Caco-2 (cell line): ENCODE data around the gene SYNGR3. TPM values are rescaled to one million over a fixed set of nuclear protein-coding genes. Genes with fewer than 3 reads are reported as not detected.

ENCODE experiments used
- BruUV-seq: library from RNA; stranded (reverse); fragments of 400-500 nt; replicated peaks from 2 replicates; lab custom pipeline; 2021; lab: Mats Ljungman, UMichigan
- CTCF ChIA-PET: fragments of 300-600 bp; sonication (Branson Sonifier 250); formaldehyde crosslinking; loops from one replicate; lab custom pipeline; 2022; ENCODE audit warnings: antibody characterized with exemption; lab: Charles Lee
- POLR2A ChIA-PET: fragments of 300-600 bp; sonication (Branson Sonifier 250); formaldehyde crosslinking; loops from one replicate; lab custom pipeline; 2022; ENCODE audit warnings: antibody characterized with exemption; lab: Charles Lee
- DNase-seq, 2 experiments: peaks; one replicate each; pipeline versions ENCODE4 v3.0.0 to v3.0.0-alpha.2; 2020 to 2022
- H3K27me3 ChIP-seq: replicated peaks from 2 replicates; pipeline ENCODE4 v1.6.0; 2011; ENCODE audit warnings: low read length; ENCODE audit not compliant: control insufficient read depth, insufficient read depth
- H3K36me3 ChIP-seq: 2 replicates; pipeline ENCODE4 v1.5.1; 2011; ENCODE audit warnings: low read length; ENCODE audit not compliant: control insufficient read depth, insufficient read depth
- H3K4me1 ChIP-seq: fragments of 250-450 bp; sonication (Bioruptor Pico); 2 replicates; pipeline ENCODE4 v1.5.1; 2020; ENCODE audit warnings: mild to moderate bottlenecking
- H3K4me3 ChIP-seq: 2 replicates; pipeline ENCODE4 v1.5.1; 2011; ENCODE audit warnings: low read depth, mild to moderate bottlenecking, control low read depth, low read length
- H3K9me3 ChIP-seq: fragments of 250-450 bp; sonication (Bioruptor Pico); 2 replicates; pipeline ENCODE4 v1.5.1; 2020; ENCODE audit warnings: mild to moderate bottlenecking, moderate library complexity
- H3K27ac Mint-ChIP-seq: one replicate; pipeline ENCODE4 v1.8.0; 2022; ENCODE audit warnings: mixed read lengths; ENCODE audit not compliant: unreplicated experiment
- H3K27me3 Mint-ChIP-seq: one replicate; pipeline ENCODE4 v1.8.0; 2022; ENCODE audit warnings: mixed read lengths; ENCODE audit not compliant: insufficient read depth, unreplicated experiment
- H3K36me3 Mint-ChIP-seq: one replicate; pipeline ENCODE4 v1.8.0; 2022; ENCODE audit warnings: mild to moderate bottlenecking, mixed read lengths; ENCODE audit not compliant: insufficient read depth, unreplicated experiment
- H3K4me1 Mint-ChIP-seq: one replicate; pipeline ENCODE4 v1.8.0; 2022; ENCODE audit warnings: low read depth, mixed read lengths; ENCODE audit not compliant: unreplicated experiment
- H3K4me3 Mint-ChIP-seq: one replicate; pipeline ENCODE4 v1.8.0; 2022; ENCODE audit warnings: mild to moderate bottlenecking, moderate library complexity, mixed read lengths; ENCODE audit not compliant: unreplicated experiment
- H3K9me3 Mint-ChIP-seq: one replicate; pipeline ENCODE4 v1.8.0; 2022; ENCODE audit warnings: mixed read lengths; ENCODE audit not compliant: unreplicated experiment
- CTCF ChIP-seq, 2 experiments: fragments of 200-600 bp in 1 of 2; IDR thresholded peaks; 1 replicate in 1 of 2; 2 replicates in 1 of 2; pipeline versions ENCODE4 v1.5.1 to v1.8.0; 2011 to 2022; ENCODE audit warnings: antibody characterized with exemption in 1 of 2, control low read depth in 1 of 2, inconsistent platforms in 1 of 2, low read depth in 1 of 2, low read length in 1 of 2, mild to moderate bottlenecking in 1 of 2, moderate library complexity in 1 of 2; ENCODE audit not compliant: insufficient read depth in 1 of 2, severe bottlenecking in 1 of 2, unreplicated experiment in 1 of 2
- intact Hi-C: fragments of 100-400 bp; cut with micrococcal nuclease; formaldehyde crosslinking; loops from one replicate; pipeline ENCODE4 v1.10.0; 2022; ENCODE audit not compliant: unreplicated experiment
- total RNA-seq: library from RNA; stranded (reverse); gene quantifications from 2 replicates; pipeline ENCODE4 v1.2.3, GENCODE V29; 2022

Gene SYNGR3
- total RNA-seq, 1 experiment from 2014 or later = 2.9 TPM

GRCh38 chr16:1974157-1975070 lies 15.4 kb upstream of the SYNGR3 start:
- ChIA-PET CTCF (no interaction called here), POLR2A (no interaction called here)
- no TSS peak for BruUV-seq

DNA sequence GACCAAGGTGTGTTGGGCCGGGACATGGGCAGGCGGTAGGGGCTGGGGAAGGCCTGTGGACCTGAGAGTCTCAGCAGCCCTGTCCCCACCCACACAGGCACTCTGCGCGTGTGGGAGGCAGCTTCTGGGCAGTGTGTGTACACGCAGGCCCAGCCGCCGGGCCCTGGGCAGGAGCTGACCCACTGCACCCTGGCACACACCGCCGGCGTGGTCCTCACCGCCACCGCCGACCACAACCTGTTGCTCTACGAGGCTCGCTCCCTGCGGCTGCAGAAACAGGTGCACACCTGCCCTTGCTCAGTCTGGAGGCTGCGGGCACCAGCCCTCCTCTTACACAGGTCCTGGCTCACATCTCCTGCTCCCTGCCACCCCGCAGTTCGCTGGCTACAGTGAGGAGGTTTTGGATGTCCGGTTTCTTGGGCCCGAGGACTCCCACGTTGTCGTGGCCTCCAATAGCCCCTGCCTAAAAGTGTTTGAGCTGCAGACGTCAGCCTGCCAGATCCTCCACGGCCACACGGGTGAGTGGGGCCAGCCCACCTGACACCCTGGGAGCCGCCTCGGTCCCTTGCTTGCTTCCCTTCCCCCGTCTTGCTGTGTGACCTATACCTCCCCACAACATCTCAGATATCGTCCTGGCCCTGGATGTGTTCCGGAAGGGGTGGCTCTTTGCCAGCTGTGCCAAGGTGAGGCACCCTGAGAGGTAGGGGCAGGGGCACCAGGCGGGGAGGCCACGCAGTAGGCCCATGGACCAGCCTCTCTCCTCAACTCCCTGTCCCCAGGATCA lies 14.1 kb upstream of the SYNGR3 start:
- BruUV-seq = no TSS peak
- intact Hi-C loops = no loop called here
- peaks cover 9% of the 10 kb centered on the region for H3K4me1 Mint-ChIP-seq
- H3K4me3 Mint-ChIP-seq = no peak overlapping the region
- no peaks in the 10 kb centered on the region for H3K27me3 Mint-ChIP-seq
- H3K4me1 ChIP-seq = no peaks in the 10 kb centered on the region
- H3K36me3 ChIP-seq = no peaks in the 10 kb centered on the region; the same call in 1 of the 2 replicates
- no peak overlapping the region for H3K27ac Mint-ChIP-seq
- no peak overlapping the region for H3K4me3 ChIP-seq
- no peaks in the 10 kb centered on the region for H3K9me3 ChIP-seq
- TF ChIP-seq CTCF (IDR thresholded peaks at IDR 0.05; ENCODE audit: insufficient read depth in 1 of 2, low read depth in 1 of 2, low read length in 1 of 2, severe bottlenecking in 1 of 2, unreplicated experiment in 1 of 2) = no peak
- DNase-seq = no peak
- H3K9me3 Mint-ChIP-seq = no peaks in the 10 kb centered on the region
- H3K27me3 ChIP-seq = no peaks in the 10 kb centered on the region
- ChIA-PET CTCF (no interaction called here), POLR2A (no interaction called here)
- H3K36me3 Mint-ChIP-seq = peaks cover 30% of the 10 kb centered on the region

More at GRCh38 chr16:1974157-1975070, 15.4 kb upstream of the SYNGR3 start:
- Mint-ChIP-seq H3K27me3 (no peaks in the 10 kb centered on the region), H3K4me3 (no peak overlapping the region), H3K9me3 (no peaks in the 10 kb centered on the region), H3K4me1 (peaks cover 9% of the 10 kb centered on the region), H3K27ac (no peak overlapping the region), H3K36me3 (peaks cover 26% of the 10 kb centered on the region)
- Histone ChIP-seq H3K4me3 (no peak overlapping the region), H3K9me3 (no peaks in the 10 kb centered on the region), H3K36me3 (no peaks in the 10 kb centered on the region; the same call in 1 of the 2 replicates), H3K4me1 (no peaks in the 10 kb centered on the region), H3K27me3 (no peaks in the 10 kb centered on the region)
- DNase-seq = no peak
- TF ChIP-seq CTCF (IDR thresholded peaks at IDR 0.05; ENCODE audit: insufficient read depth in 1 of 2, low read depth in 1 of 2, low read length in 1 of 2, severe bottlenecking in 1 of 2, unreplicated experiment in 1 of 2) = no peak
- intact Hi-C loops = no loop called here

DNA sequence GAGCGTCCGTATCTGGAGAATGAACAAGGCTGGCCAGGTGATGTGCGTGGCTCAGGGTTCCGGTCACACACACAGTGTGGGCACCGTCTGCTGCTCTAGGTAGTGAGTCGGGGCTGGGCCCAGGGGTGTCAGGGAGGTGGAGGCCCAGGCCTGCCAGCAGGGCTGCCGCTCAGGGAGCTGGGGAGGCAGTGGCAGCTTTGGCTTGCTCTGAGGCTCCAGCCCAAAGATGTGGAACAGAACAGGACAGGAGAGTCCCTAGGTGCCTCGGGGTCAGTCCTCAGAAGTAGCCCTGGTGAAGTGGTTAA lies 13.6 kb upstream of the SYNGR3 start:
- BruUV-seq = no TSS peak
- Mint-ChIP-seq H3K36me3 (peaks cover 34% of the 10 kb centered on the region), H3K27me3 (no peaks in the 10 kb centered on the region), H3K9me3 (no peaks in the 10 kb centered on the region), H3K4me1 (peaks cover 9% of the 10 kb centered on the region), H3K27ac (no peak overlapping the region), H3K4me3 (no peak overlapping the region)
- TF ChIP-seq CTCF (IDR thresholded peaks at IDR 0.05; ENCODE audit: insufficient read depth in 1 of 2, low read depth in 1 of 2, low read length in 1 of 2, severe bottlenecking in 1 of 2, unreplicated experiment in 1 of 2) = no peak
- CTCF ChIA-PET = no interaction called here
- no peaks in the 10 kb centered on the region for H3K9me3 ChIP-seq
- DNase-seq = no peak
- intact Hi-C loops = no loop called here
- no peak overlapping the region for H3K4me3 ChIP-seq
- no peaks in the 10 kb centered on the region; the same call in 1 of the 2 replicates for H3K36me3 ChIP-seq
- H3K4me1 ChIP-seq = no peaks in the 10 kb centered on the region
- POLR2A ChIA-PET = no interaction called here
- H3K27me3 ChIP-seq = no peaks in the 10 kb centered on the region
